CD4-positive, CD25-positive, alpha-beta regulatory T cell (primary cell): ENCODE measurements around the gene PCDHGA1. TPM values are rescaled to one million over a fixed set of nuclear protein-coding genes. Genes with fewer than 3 reads are reported as not detected.

ENCODE experiments used
- ATAC-seq, 2 donors: fragments of 150-1000 bp; cut with Tn5 transposase; one replicate each; pipeline ENCODE4 v1.10.0; 2021; ENCODE audit warnings: low read depth in 2 of 2, moderate number of reproducible peaks in 2 of 2, moderate library complexity in 1 of 2
- DNase-seq, 3 donors: peaks; one replicate each; pipeline versions ENCODE4 v3.0.0 to v3.0.0-alpha.2; 2012 to 2022; ENCODE audit warnings: mixed read lengths in 1 of 3
- H3K27ac ChIP-seq: one replicate; pipeline ENCODE4 v1.7.0; 2013; ENCODE audit warnings: mild to moderate bottlenecking, low read length; ENCODE audit not compliant: insufficient read depth, poor library complexity, severe bottlenecking
- H3K27me3 ChIP-seq: one replicate; pipeline ENCODE4 v1.7.0; 2013; ENCODE audit warnings: low read length; ENCODE audit not compliant: control insufficient read depth, insufficient read depth
- H3K36me3 ChIP-seq: one replicate; pipeline ENCODE4 v1.7.0; 2013; ENCODE audit warnings: mild to moderate bottlenecking, low read length, moderate library complexity; ENCODE audit not compliant: control insufficient read depth, insufficient read depth
- H3K4me1 ChIP-seq: 2 replicates; pipeline ENCODE4 v1.7.0; 2013; ENCODE audit warnings: mild to moderate bottlenecking, low read length; ENCODE audit not compliant: insufficient read depth, control insufficient read depth, poor library complexity, severe bottlenecking
- H3K4me3 ChIP-seq: one replicate; pipeline ENCODE4 v1.7.0; 2013; ENCODE audit warnings: low read depth, mild to moderate bottlenecking, low read length, moderate library complexity
- H3K9me3 ChIP-seq, 2 experiments: 1 replicate in 1 of 2; 2 replicates in 1 of 2; pipeline ENCODE4 v1.7.0; 2013; ENCODE audit warnings: low read length in 2 of 2, mild to moderate bottlenecking in 1 of 2, moderate library complexity in 1 of 2; ENCODE audit not compliant: control insufficient read depth in 2 of 2
- H3K27ac Mint-ChIP-seq, 3 donors: one replicate each; pipeline ENCODE4 v1.8.0; 2020 to 2022; ENCODE audit warnings: mild to moderate bottlenecking in 3 of 3, mixed read lengths in 3 of 3, moderate library complexity in 2 of 3
- H3K27me3 Mint-ChIP-seq: one replicate; pipeline ENCODE4 v1.8.0; 2022; ENCODE audit warnings: mild to moderate bottlenecking, mixed read lengths
- H3K36me3 Mint-ChIP-seq: one replicate; pipeline ENCODE4 v1.8.0; 2020; ENCODE audit warnings: mixed read lengths
- H3K4me1 Mint-ChIP-seq, 4 donors: one replicate each; pipeline ENCODE4 v1.8.0; 2020 to 2022; ENCODE audit warnings: mixed read lengths in 4 of 4, mild to moderate bottlenecking in 1 of 4
- H3K4me3 Mint-ChIP-seq, 4 donors: one replicate each; pipeline ENCODE4 v1.8.0; 2020 to 2022; ENCODE audit warnings: mild to moderate bottlenecking in 4 of 4, mixed read lengths in 4 of 4, moderate library complexity in 3 of 4
- H3K9me3 Mint-ChIP-seq, 7 donors: one replicate each; pipeline ENCODE4 v1.8.0; 2020 to 2022; ENCODE audit warnings: mixed read lengths in 7 of 7, mild to moderate bottlenecking in 3 of 7, moderate library complexity in 2 of 7
- polyA plus RNA-seq, 4 donors: library from polyadenylated mRNA; unstranded; fragments of 300-500 nt; fragmentation: Illumina TruSeq; gene quantifications; one replicate each; pipeline ENCODE4 v1.2.3, GENCODE V29; 2021
- total RNA-seq: library from RNA; stranded (reverse); gene quantifications from one replicate; pipeline ENCODE4 v1.2.3, GENCODE V29; 2022

PCDHGA1 gene
- total and polyA plus RNA-seq, 5 donors from 2014 or later = 0.06 to 0.10 TPM; not detected in 3

GRCh38 chr5:141349917-141350619 is 19.8 kb downstream of the PCDHGA1 start, which contains the start of gene PCDHGB1:
Gene PCDHGB1 (plus strand): TSS chr5:141350099. CDS start chr5:141350261, 162 bp downstream.
- H3K9me3 Mint-ChIP-seq = peaks cover 4 to 33% (median 9%) of the 10 kb centered on the region in 7 donors

DNA sequence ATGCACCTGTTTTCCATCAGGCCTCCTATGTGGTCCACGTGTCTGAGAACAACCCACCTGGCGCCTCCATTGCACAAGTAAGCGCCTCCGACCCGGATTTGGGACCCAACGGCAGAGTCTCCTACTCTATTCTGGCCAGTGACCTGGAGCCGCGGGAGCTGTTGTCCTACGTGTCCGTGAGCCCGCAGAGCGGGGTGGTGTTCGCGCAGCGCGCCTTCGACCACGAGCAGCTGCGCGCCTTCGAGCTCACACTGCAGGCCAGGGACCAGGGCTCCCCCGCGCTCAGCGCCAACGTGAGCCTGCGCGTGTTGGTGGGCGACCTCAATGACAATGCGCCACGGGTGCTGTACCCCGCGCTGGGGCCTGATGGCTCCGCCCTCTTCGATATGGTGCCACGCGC is 21.3 kb downstream of the PCDHGA1 start:
- Mint-ChIP-seq H3K27me3 (peaks cover 31% of the 10 kb centered on the region), H3K36me3 (no peaks in the 10 kb centered on the region), H3K4me1 (peaks cover 0 to 5% (median 3%) of the 10 kb centered on the region in 4 donors), H3K27ac (no peak overlapping the region), H3K4me3 (no peak overlapping the region), H3K9me3 (peaks cover 2 to 33% (median 7%) of the 10 kb centered on the region in 7 donors)
- no peaks in the 10 kb centered on the region for H3K36me3 ChIP-seq
- DNase-seq (no peak), ATAC-seq (no peak)
- H3K27me3 ChIP-seq = peaks cover 31% of the 10 kb centered on the region
- no peaks in the 10 kb centered on the region for H3K4me1 ChIP-seq
- no peak overlapping the region for H3K4me3 ChIP-seq
- peaks cover 12 to 28% of the 10 kb centered on the region in 2 experiments for H3K9me3 ChIP-seq
- H3K27ac ChIP-seq = no peak overlapping the region

More at GRCh38 chr5:141349917-141350619, 19.8 kb downstream of the PCDHGA1 start, which contains the start of gene PCDHGB1:
- Histone ChIP-seq H3K4me1 (no peaks in the 10 kb centered on the region), H3K36me3 (no peaks in the 10 kb centered on the region), H3K27ac (no peak within 1 kb of the TSS), H3K27me3 (peaks cover 29% of the 10 kb centered on the region), H3K4me3 (no peak within 1 kb of the TSS), H3K9me3 (peaks cover 14 to 26% of the 10 kb centered on the region in 2 experiments)
- peak within 1 kb of the TSS in 3 of 4 donors; percentile 21 to 41 (median 32) for H3K4me3 Mint-ChIP-seq
- peaks cover 3% of the 10 kb centered on the region for H3K36me3 Mint-ChIP-seq
- ATAC-seq (peak in 1 of 2 donors; percentile 28), DNase-seq (peak in 1 of 3 donors; percentile 46)
- peaks cover 31% of the 10 kb centered on the region for H3K27me3 Mint-ChIP-seq
- no peak within 1 kb of the TSS for H3K27ac Mint-ChIP-seq
- peaks cover 0 to 4% (median 1%) of the 10 kb centered on the region in 4 donors for H3K4me1 Mint-ChIP-seq

DNA sequence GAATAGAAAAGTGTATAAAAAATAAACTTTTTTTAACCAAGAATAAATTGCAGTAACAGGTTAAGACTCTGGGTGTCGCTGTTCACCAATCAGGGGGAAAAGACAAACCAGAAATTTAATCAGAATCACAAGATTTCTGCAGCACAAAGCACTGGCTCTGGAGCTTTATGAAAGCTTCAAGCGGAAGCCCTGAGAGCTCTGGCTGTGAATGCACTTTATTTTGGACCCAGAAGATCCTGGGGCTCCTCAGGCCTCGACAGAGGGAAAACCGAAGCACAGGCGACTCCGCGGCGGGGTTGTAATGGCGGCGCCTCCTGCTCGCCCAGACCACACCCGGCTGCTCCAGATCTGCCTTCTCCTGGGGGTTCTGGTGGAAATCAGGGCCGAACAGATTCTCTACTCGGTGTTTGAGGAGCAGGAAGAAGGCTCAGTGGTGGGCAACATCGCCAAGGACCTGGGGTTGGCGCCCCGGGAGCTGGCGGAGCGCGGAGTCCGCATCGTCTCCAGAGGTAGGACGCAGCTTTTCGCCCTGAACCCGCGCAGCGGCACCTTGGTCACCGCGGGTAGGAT is 24.7 kb downstream of the PCDHGA1 start, which contains the start of gene PCDHGA4:
Gene PCDHGA4, plus strand, starts transcription at position 122 of the 570 bp plus-strand sequence. Its CDS starts 87 bp downstream, at position 209.
- peak within 1 kb of the TSS in 2 of 4 donors; percentile 8 to 13 for H3K4me3 Mint-ChIP-seq
- no peak for DNase-seq
- peaks cover 46% of the 10 kb centered on the region for H3K27me3 Mint-ChIP-seq
- H3K27ac ChIP-seq = no peak within 1 kb of the TSS
- peaks cover 17 to 28% of the 10 kb centered on the region in 2 experiments for H3K9me3 ChIP-seq
- no peak within 1 kb of the TSS for H3K27ac Mint-ChIP-seq
- H3K4me1 Mint-ChIP-seq = peaks cover 2 to 10% (median 4%) of the 10 kb centered on the region in 4 donors
- peaks cover 0 to 41% (median 13%) of the 10 kb centered on the region in 7 donors for H3K9me3 Mint-ChIP-seq
- H3K4me3 ChIP-seq = peak within 1 kb of the TSS; percentile 26
- H3K36me3 ChIP-seq = no peaks in the 10 kb centered on the region
- no peaks in the 10 kb centered on the region for H3K4me1 ChIP-seq
- H3K36me3 Mint-ChIP-seq = no peaks in the 10 kb centered on the region
- no peak for ATAC-seq
- peaks cover 26% of the 10 kb centered on the region for H3K27me3 ChIP-seq

- no peak for ATAC-seq
- DNase-seq = no peak
- no peaks in the 10 kb centered on the region for H3K4me1 ChIP-seq
- peaks cover 15 to 28% of the 10 kb centered on the region in 2 experiments for H3K9me3 ChIP-seq
- H3K36me3 ChIP-seq = no peaks in the 10 kb centered on the region
- peaks cover 0 to 10% (median 4%) of the 10 kb centered on the region in 4 donors for H3K4me1 Mint-ChIP-seq
- peaks cover 20% of the 10 kb centered on the region for H3K27me3 ChIP-seq
- H3K9me3 Mint-ChIP-seq = peaks cover 0 to 42% (median 14%) of the 10 kb centered on the region in 7 donors
- peak overlapping the region in 1 of 4 donors; percentile 13 for H3K4me3 Mint-ChIP-seq
- H3K36me3 Mint-ChIP-seq = peaks cover 2% of the 10 kb centered on the region
- H3K27ac Mint-ChIP-seq = no peak overlapping the region
- H3K27me3 Mint-ChIP-seq = peaks cover 50% of the 10 kb centered on the region
- no peak overlapping the region for H3K4me3 ChIP-seq
- no peak overlapping the region for H3K27ac ChIP-seq
Observed at GRCh38 chr5:141355641-141356040, 25.3 kb downstream of the PCDHGA1 start.

DNA sequence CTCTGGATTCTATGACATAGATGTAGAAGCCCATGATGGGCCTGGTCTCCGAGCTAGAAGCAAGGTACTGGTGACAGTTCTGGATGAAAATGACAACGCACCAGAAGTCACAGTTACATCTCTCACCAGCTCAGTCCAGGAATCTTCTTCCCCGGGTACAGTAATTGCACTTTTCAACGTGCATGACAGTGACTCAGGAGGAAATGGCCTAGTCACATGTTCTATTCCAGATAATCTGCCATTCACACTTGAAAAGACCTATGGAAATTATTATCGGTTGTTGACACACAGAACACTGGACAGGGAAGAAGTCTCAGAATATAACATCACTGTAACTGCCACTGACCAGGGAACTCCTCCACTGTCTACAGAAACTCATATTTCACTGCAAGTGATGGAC is 25.8 kb downstream of the PCDHGA1 start:
- peaks cover 15% of the 10 kb centered on the region for H3K27me3 ChIP-seq
- H3K4me3 Mint-ChIP-seq = no peak overlapping the region
- no peaks in the 10 kb centered on the region for H3K36me3 ChIP-seq
- peaks cover 3% of the 10 kb centered on the region for H3K36me3 Mint-ChIP-seq
- H3K27ac ChIP-seq = no peak overlapping the region
- no peak overlapping the region for H3K27ac Mint-ChIP-seq
- H3K4me1 ChIP-seq = no peaks in the 10 kb centered on the region
- H3K27me3 Mint-ChIP-seq = peaks cover 55% of the 10 kb centered on the region
- H3K9me3 ChIP-seq = peaks cover 10 to 28% of the 10 kb centered on the region in 2 experiments
- no peak for DNase-seq
- H3K4me1 Mint-ChIP-seq = peaks cover 0 to 10% (median 5%) of the 10 kb centered on the region in 4 donors
- H3K9me3 Mint-ChIP-seq = peaks cover 0 to 42% (median 14%) of the 10 kb centered on the region in 7 donors
- H3K4me3 ChIP-seq = no peak overlapping the region
- ATAC-seq = no peak

GRCh38 chr5:141356950-141357349 is 26.6 kb downstream of the PCDHGA1 start:
- ATAC-seq (no peak), DNase-seq (no peak)
- peaks cover 0 to 10% (median 5%) of the 10 kb centered on the region in 4 donors for H3K4me1 Mint-ChIP-seq
- Histone ChIP-seq H3K27me3 (peaks cover 12% of the 10 kb centered on the region), H3K27ac (no peak overlapping the region), H3K4me1 (no peaks in the 10 kb centered on the region), H3K36me3 (no peaks in the 10 kb centered on the region), H3K9me3 (peaks cover 10 to 25% of the 10 kb centered on the region in 2 experiments), H3K4me3 (no peak overlapping the region)
- H3K9me3 Mint-ChIP-seq = peaks cover 0 to 46% (median 16%) of the 10 kb centered on the region in 7 donors
- peaks cover 58% of the 10 kb centered on the region for H3K27me3 Mint-ChIP-seq
- H3K36me3 Mint-ChIP-seq = peaks cover 3% of the 10 kb centered on the region
- no peak overlapping the region for H3K27ac Mint-ChIP-seq
- no peak overlapping the region for H3K4me3 Mint-ChIP-seq

DNA sequence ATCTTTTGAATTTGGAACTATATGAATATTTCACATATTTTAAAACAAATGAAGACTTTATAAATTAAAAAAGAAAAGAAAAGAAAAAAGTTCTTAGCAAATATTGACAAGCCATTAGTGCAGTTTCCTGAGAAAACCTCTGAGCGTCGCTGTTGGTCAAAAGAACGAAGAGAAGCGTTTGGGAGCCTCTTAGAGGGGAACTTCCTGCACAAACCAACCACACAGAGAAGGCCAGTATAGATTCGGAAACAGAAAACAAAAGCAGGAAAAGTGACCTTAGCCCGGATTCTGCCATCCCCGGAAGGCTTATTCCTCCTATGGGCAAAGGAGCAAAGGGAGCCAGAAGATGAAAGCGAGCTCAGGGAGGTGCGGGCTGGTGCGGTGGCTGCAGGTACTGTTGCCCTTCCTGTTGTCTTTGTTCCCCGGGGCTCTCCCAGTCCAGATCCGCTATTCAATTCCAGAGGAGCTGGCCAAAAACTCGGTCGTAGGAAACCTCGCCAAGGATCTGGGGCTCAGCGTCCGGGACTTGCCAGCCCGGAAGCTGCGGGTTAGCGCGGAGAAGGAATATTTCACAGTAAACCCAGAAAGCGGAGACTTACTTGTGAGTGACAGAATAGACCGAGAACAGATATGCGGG is 29.6 kb downstream of the PCDHGA1 start, which contains the start of gene PCDHGB2:
Gene PCDHGB2, plus strand, starts transcription at position 205 of the 637 bp plus-strand sequence. Its CDS starts 142 bp downstream, at position 347.
- Mint-ChIP-seq H3K27ac (peak within 1 kb of the TSS in 1 of 3 donors; percentile 32), H3K36me3 (peaks cover 6% of the 10 kb centered on the region), H3K4me1 (peaks cover 0 to 10% (median 5%) of the 10 kb centered on the region in 4 donors), H3K27me3 (peaks cover 64% of the 10 kb centered on the region), H3K4me3 (peak within 1 kb of the TSS; percentile 65 to 89 (median 80)), H3K9me3 (peaks cover 0 to 56% (median 16%) of the 10 kb centered on the region in 7 donors)
- no peaks in the 10 kb centered on the region for H3K36me3 ChIP-seq
- H3K27ac ChIP-seq = no peak within 1 kb of the TSS
- DNase-seq (peak in 1 of 3 donors; percentile 35), ATAC-seq (no peak)
- H3K27me3 ChIP-seq = peaks cover 21% of the 10 kb centered on the region
- no peaks in the 10 kb centered on the region for H3K4me1 ChIP-seq
- peaks cover 22 to 41% of the 10 kb centered on the region in 2 experiments for H3K9me3 ChIP-seq
- H3K4me3 ChIP-seq = peak within 1 kb of the TSS; percentile 54
